Spleen (tissue), 11 donors: ENCODE measurements around the gene PITPNM2. TPM values are rescaled to one million over a fixed set of nuclear protein-coding genes. Genes with fewer than 3 reads are reported as not detected.
A peak's percentile ranks its signal among the peaks of the same experiment; 100 is the strongest.

ENCODE experiments used
- DNase-seq: peaks from one replicate; pipeline ENCODE4 v3.0.0-alpha.2; 2020
- H3K27ac ChIP-seq, 8 donors: fragments of 200-600 bp; sonication (generic) in 7 of 8; 1 replicate in 4 of 8; 2 replicates in 4 of 8; pipeline versions ENCODE4 v1.5.0 to v1.8.0; 2016 to 2021; ENCODE audit warnings: inconsistent platforms in 4 of 8, mild to moderate bottlenecking in 4 of 8, moderate library complexity in 1 of 8
- H3K27me3 ChIP-seq, 7 donors: fragments of 200-600 bp; sonication (generic) in 6 of 7; replicated peaks in 1 of 7; 1 replicate in 4 of 7; 2 replicates in 3 of 7; pipeline versions ENCODE4 v1.5.0 to v1.8.0; 2016 to 2021; ENCODE audit warnings: inconsistent platforms in 3 of 7, mild to moderate bottlenecking in 1 of 7
- H3K36me3 ChIP-seq, 6 donors: fragments of 200-600 bp; sonication (generic) in 5 of 6; 1 replicate in 4 of 6; 2 replicates in 2 of 6; pipeline versions ENCODE4 v1.5.0 to v1.8.0; 2016 to 2021; ENCODE audit warnings: inconsistent platforms in 2 of 6
- H3K4me1 ChIP-seq, 6 donors: fragments of 200-600 bp; sonication (generic) in 5 of 6; 1 replicate in 3 of 6; 2 replicates in 3 of 6; pipeline versions ENCODE4 v1.5.0 to v1.8.0; 2016 to 2021; ENCODE audit warnings: inconsistent platforms in 3 of 6
- H3K4me3 ChIP-seq, 8 donors: fragments of 200-600 bp; sonication (generic) in 7 of 8; 1 replicate in 4 of 8; 2 replicates in 4 of 8; pipeline versions ENCODE4 v1.5.0 to v1.8.0; 2016 to 2021; ENCODE audit warnings: inconsistent platforms in 4 of 8, mild to moderate bottlenecking in 4 of 8, moderate library complexity in 2 of 8
- H3K9me3 ChIP-seq, 8 donors: fragments of 200-600 bp; sonication (generic) in 7 of 8; 1 replicate in 4 of 8; 2 replicates in 4 of 8; pipeline versions ENCODE4 v1.5.0 to v1.8.0; 2016 to 2021; ENCODE audit warnings: inconsistent platforms in 4 of 8
- POLR2A ChIP-seq, 3 donors: fragments of 450-650 bp; IDR thresholded peaks; one replicate each; pipeline ENCODE4 v1.5.1; 2017; ENCODE audit warnings: antibody characterized with exemption in 3 of 3, mild to moderate bottlenecking in 1 of 3
- POLR2AphosphoS5 ChIP-seq, 3 donors: sonication (generic); formaldehyde crosslinking; IDR thresholded peaks; one replicate each; pipeline ENCODE4 v1.5.1; 2017; ENCODE audit warnings: antibody characterized with exemption in 3 of 3
- WGBS, 5 donors: extraction: QIAGEN DNeasy Blood & Tissue Kit in 3 of 5; methylation state at CpG; one replicate each; pipeline versions ENCODE4 v1.1.5 to v1.1.7; 2013 to 2018; 5-methylcytosine and 5-hydroxymethylcytosine counted together
- intact Hi-C: fragments of 100-400 bp; cut with DNase I; formaldehyde crosslinking; loops from one replicate; pipeline ENCODE4 v1.15.0; 2023; ENCODE audit warnings: low total_unique reads
- polyA plus RNA-seq, 3 donors: library from polyadenylated mRNA; stranded (reverse); fragments of 200-250 nt; gene quantifications; one replicate each; pipeline ENCODE4 v1.2.1, GENCODE V29; 2013
- total RNA-seq, 7 donors: library from RNA; depleted of rRNA in 3 of 7; stranded (reverse); fragments of >200 nt in 3 of 7; fragmentation: NEBNext Ultra II Directional in 4 of 7; extraction: Animal tissue kit (Norgen Biotek cat#: 25700) in 4 of 7; gene quantifications; one replicate each; pipeline versions ENCODE4 v1.1.0 to v1.2.1, GENCODE V29; 2016 to 2021
- TF ChIP-seq, protein P1 (sequence below), 11 experiments: fragments of 200-600 bp in 7 of 11; fragments of 450-650 bp in 4 of 11; sonication (generic) in 4 of 11; IDR thresholded peaks in 8 of 11; conservative IDR thresholded peaks in 3 of 11; 1 replicate in 7 of 11; 2 replicates in 4 of 11; pipeline versions ENCODE4 v1.4.0 to v1.8.0; 2016 to 2021; ENCODE audit warnings: antibody characterized with exemption in 11 of 11, inconsistent platforms in 4 of 11, mild to moderate bottlenecking in 1 of 11
- donor health status: healthy with polysubstance abuse.
- donor health status: DM: no; HTN: no; CAD: no; lungs with moderate emphysema.
- donor health status: DM: no; HTN: no; CAD: no.
- donor health status: Bipolar disorder and iron deficiency.
- donor health status: healthy.
- donor health status: DM: no; HTN: no; CAD: no.
- donor health status: DM: yes; HTN: yes; CAD: no.

Gene PITPNM2
- total and polyA plus RNA-seq, 10 donors, result 2.2 to 23.7 (median 7.3) TPM

DNA sequence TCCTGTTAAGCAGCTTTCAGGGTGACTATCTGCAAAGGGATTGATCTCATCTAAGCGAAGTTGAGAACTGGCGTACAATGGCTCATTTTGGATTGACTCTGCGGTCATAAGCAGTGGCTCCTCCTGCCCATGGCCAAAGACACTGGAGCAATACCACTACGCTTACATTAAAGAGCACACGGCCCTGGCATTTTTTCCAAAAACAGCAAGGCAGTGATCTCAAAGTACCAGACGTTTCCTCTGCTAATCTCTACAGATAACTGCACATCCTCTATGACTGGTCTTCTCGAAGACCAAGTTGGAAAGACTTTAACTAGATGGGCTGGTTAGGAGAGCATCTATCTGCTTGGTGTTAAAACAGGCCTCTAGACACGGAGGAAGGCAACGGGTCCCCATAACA is 2.7 kb downstream of the PITPNM2 start:
- TF ChIP-seq, protein P1, sequence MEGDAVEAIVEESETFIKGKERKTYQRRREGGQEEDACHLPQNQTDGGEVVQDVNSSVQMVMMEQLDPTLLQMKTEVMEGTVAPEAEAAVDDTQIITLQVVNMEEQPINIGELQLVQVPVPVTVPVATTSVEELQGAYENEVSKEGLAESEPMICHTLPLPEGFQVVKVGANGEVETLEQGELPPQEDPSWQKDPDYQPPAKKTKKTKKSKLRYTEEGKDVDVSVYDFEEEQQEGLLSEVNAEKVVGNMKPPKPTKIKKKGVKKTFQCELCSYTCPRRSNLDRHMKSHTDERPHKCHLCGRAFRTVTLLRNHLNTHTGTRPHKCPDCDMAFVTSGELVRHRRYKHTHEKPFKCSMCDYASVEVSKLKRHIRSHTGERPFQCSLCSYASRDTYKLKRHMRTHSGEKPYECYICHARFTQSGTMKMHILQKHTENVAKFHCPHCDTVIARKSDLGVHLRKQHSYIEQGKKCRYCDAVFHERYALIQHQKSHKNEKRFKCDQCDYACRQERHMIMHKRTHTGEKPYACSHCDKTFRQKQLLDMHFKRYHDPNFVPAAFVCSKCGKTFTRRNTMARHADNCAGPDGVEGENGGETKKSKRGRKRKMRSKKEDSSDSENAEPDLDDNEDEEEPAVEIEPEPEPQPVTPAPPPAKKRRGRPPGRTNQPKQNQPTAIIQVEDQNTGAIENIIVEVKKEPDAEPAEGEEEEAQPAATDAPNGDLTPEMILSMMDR (IDR thresholded peaks at IDR 0.05 in 8 of 11, conservative IDR thresholded peaks at IDR 0.05 in 3 of 11), result no peak
- TF ChIP-seq POLR2AphosphoS5 (IDR thresholded peaks at IDR 0.05) (no peak), POLR2A (IDR thresholded peaks at IDR 0.05) (no peak)
- Histone ChIP-seq H3K27me3 (peaks cover 0 to 17% (median 0%) of the 10 kb centered on the region in 7 donors), H3K4me3 (no peak overlapping the region), H3K9me3 (no peaks in the 10 kb centered on the region), H3K27ac (peak overlapping the region in 5 of 8 donors; percentile 8 to 80 (median 61)), H3K4me1 (peaks cover 19 to 57% (median 36%) of the 10 kb centered on the region in 6 donors), H3K36me3 (no peaks in the 10 kb centered on the region)
- WGBS, 5 donors, result 55 to 70% (median 60%) methylated on average over 7 to 9 of the region's 9 CpGs
- DNase-seq, result no peak
- intact Hi-C loops, result loop anchor here (10.0 kb wide), 1 partner anchor 163 kb away; the partner anchor contains the start of gene ARL6IP4

DNA sequence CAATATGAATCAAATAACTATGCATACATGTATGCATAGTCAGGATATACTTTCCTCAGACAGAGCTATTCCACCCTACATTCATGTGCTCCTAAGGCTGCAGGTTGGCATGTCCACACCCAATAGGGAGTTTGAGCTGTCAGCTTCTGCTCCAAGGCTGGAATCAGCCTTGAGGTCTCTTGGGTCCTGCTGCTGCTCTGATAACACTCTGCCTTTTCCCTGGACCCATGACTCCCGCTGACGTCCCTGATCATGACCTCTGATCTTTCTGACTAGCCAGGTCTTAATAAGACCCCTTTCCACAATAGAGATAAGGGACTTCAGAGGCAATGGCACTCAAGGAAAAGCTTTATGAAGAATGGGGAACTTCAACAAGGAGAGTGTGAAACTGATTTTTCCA is 5.7 kb downstream of the PITPNM2 start:
- no peak overlapping the region for H3K27ac ChIP-seq
- no peak overlapping the region for H3K4me3 ChIP-seq
- intact Hi-C loops, result loop anchor here (10.0 kb wide), 1 partner anchor 160 kb away; the partner anchor contains the start of gene ARL6IP4
- no peak for DNase-seq
- TF ChIP-seq POLR2AphosphoS5 (IDR thresholded peaks at IDR 0.05) (no peak), POLR2A (IDR thresholded peaks at IDR 0.05) (no peak)
- TF ChIP-seq, protein P1 (IDR thresholded peaks at IDR 0.05 in 8 of 11, conservative IDR thresholded peaks at IDR 0.05 in 3 of 11), result no peak
- no peaks in the 10 kb centered on the region for H3K36me3 ChIP-seq
- WGBS, 5 donors, result 82 to 93% (median 87%) methylated on average over 2 of the region's 2 CpGs
- H3K9me3 ChIP-seq, result no peaks in the 10 kb centered on the region
- H3K4me1 ChIP-seq, result peaks cover 30 to 75% (median 54%) of the 10 kb centered on the region in 6 donors
- H3K27me3 ChIP-seq, result peaks cover 0 to 9% (median 0%) of the 10 kb centered on the region in 7 donors

DNA sequence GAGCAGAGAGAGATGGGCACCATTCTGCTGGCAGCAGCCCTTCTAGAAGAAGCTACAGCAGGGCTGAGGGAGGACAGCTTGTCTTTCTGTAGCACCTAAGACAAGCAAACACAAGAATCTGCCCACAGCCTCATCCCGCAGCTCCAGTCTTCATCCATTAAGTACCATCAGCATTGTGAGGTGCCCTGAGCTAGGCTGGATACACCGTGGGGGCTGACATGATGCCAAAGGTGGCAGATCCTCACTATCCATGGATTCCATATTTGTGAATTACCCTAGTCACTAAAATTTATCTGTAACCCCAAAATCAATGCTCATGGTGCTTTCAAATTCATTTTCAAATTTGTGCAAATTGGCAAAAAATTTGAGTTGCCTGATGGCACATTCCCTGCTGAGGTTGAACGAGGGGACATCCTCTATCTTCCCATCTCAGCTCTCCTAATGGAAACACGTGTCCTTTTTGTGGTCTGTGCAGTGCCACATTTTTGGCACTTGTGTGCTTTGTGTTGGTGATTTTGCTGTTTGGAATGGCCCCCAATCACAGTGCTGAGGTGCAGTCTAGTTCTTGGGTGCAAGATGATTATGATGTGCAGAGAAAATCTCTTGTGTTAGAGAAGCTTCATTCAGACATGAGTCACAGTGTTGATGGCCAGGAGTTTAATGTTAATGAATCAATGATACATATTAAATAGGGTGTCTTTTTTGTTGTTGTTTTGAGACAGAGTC is 7.0 kb downstream of the PITPNM2 start:
- Histone ChIP-seq H3K4me3 (no peak overlapping the region), H3K4me1 (peaks cover 24 to 71% (median 48%) of the 10 kb centered on the region in 6 donors), H3K36me3 (no peaks in the 10 kb centered on the region), H3K9me3 (no peaks in the 10 kb centered on the region), H3K27ac (peak overlapping the region in 4 of 8 donors; percentile 19 to 73 (median 64)), H3K27me3 (no peaks in the 10 kb centered on the region)
- intact Hi-C loops, result loop anchor here (10.0 kb wide), 1 partner anchor 159 kb away; the partner anchor contains the start of gene ARL6IP4
- DNase-seq, result no peak
- TF ChIP-seq, protein P1 (IDR thresholded peaks at IDR 0.05 in 8 of 11, conservative IDR thresholded peaks at IDR 0.05 in 3 of 11), result no peak
- no peak for TF ChIP-seq POLR2AphosphoS5 (IDR thresholded peaks at IDR 0.05)
- no peak for TF ChIP-seq POLR2A (IDR thresholded peaks at IDR 0.05)
- WGBS, 5 donors, result 78 to 91% (median 85%) methylated on average over 4 of the region's 4 CpGs
